Measurements from ENCODE around the gene MSANTD1.

DNA sequence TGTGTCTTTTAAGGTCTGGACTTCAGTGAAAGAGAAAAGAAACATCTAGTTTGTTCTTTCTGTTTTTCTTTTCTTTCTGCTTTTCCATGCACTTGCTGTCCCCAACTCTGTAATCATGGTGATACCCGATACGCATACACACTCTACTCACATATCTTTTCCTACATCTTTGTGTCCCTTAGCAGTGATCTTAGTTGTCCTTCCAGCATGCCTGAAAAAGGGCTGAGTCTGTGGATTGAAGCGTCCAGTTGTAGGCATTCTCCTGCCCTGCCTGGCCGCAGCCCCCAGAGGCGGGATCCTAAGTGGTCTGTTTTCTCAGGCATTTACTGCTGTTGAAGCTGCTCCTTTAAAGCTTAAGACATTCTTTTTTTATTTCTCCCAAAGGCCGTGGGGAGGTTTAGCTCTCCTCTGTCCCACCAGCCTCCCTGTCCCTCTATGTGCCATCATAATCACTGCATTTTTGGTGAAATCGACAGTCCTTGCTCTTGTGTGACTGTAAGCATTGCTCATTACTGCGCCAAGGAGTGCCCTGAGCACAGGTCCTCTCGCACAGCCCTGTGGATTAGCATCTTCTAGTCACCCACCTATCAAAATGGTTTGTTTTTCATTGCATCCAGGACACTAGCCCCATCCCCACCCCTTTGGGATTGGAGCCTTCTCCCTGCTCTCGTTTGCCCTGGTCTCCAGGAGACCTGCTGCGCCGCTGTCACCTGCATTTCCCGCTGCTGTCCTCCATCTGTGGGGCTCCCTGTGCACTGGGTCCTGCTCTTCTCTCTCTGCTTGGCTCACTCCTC lies 48.3 kb downstream of the MSANTD1 start:
- TF ChIP-seq, protein P1, sequence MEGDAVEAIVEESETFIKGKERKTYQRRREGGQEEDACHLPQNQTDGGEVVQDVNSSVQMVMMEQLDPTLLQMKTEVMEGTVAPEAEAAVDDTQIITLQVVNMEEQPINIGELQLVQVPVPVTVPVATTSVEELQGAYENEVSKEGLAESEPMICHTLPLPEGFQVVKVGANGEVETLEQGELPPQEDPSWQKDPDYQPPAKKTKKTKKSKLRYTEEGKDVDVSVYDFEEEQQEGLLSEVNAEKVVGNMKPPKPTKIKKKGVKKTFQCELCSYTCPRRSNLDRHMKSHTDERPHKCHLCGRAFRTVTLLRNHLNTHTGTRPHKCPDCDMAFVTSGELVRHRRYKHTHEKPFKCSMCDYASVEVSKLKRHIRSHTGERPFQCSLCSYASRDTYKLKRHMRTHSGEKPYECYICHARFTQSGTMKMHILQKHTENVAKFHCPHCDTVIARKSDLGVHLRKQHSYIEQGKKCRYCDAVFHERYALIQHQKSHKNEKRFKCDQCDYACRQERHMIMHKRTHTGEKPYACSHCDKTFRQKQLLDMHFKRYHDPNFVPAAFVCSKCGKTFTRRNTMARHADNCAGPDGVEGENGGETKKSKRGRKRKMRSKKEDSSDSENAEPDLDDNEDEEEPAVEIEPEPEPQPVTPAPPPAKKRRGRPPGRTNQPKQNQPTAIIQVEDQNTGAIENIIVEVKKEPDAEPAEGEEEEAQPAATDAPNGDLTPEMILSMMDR (IDR thresholded peaks at IDR 0.05; ENCODE audit: low read depth, low read length, missing input control) = no peak
- no peak for TF ChIP-seq RAD21 (IDR thresholded peaks at IDR 0.05)
- TF ChIP-seq, protein P2, sequence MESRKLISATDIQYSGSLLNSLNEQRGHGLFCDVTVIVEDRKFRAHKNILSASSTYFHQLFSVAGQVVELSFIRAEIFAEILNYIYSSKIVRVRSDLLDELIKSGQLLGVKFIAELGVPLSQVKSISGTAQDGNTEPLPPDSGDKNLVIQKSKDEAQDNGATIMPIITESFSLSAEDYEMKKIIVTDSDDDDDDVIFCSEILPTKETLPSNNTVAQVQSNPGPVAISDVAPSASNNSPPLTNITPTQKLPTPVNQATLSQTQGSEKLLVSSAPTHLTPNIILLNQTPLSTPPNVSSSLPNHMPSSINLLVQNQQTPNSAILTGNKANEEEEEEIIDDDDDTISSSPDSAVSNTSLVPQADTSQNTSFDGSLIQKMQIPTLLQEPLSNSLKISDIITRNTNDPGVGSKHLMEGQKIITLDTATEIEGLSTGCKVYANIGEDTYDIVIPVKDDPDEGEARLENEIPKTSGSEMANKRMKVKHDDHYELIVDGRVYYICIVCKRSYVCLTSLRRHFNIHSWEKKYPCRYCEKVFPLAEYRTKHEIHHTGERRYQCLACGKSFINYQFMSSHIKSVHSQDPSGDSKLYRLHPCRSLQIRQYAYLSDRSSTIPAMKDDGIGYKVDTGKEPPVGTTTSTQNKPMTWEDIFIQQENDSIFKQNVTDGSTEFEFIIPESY (IDR thresholded peaks at IDR 0.05) = no peak
- TF ChIP-seq, protein P3, sequence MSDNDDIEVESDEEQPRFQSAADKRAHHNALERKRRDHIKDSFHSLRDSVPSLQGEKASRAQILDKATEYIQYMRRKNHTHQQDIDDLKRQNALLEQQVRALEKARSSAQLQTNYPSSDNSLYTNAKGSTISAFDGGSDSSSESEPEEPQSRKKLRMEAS (IDR thresholded peaks at IDR 0.05) = no peak
- TF ChIP-seq GABPA (IDR thresholded peaks at IDR 0.05 in 1 of 2, conservative IDR thresholded peaks at IDR 0.05 in 1 of 2) = no peak
- no peak for TF ChIP-seq HNF4G (IDR thresholded peaks at IDR 0.05)
